Mammary epithelial cell (primary cell): ENCODE results near the gene BBC3.

Source experiments
- CTCF ChIP-seq, 2 donors: IDR thresholded peaks in 1 of 2; conservative IDR thresholded peaks in 1 of 2; 2 replicates each; pipeline ENCODE4 v1.5.1; 2011 to 2012; ENCODE audit warnings: inconsistent platforms in 2 of 2, low read length in 2 of 2, mild to moderate bottlenecking in 2 of 2, control low read depth in 1 of 2, low read depth in 1 of 2; ENCODE audit not compliant: insufficient read depth in 1 of 2; ENCODE audit errors: extremely low read depth in 1 of 2
- EZH2 ChIP-seq: IDR thresholded peaks from 2 replicates; pipeline ENCODE4 v1.6.1; 2012; ENCODE audit warnings: low read length, inconsistent platforms, borderline replicate concordance

GRCh38 chr19:47268028-47268427 is 37.0 kb upstream of the BBC3 start:
- no peak for TF ChIP-seq CTCF (conservative IDR thresholded peaks at IDR 0.05 in 1 of 2, IDR thresholded peaks at IDR 0.05 in 1 of 2; ENCODE audit: extremely low read depth in 1 of 2, insufficient read depth in 1 of 2, low read depth in 1 of 2, low read length in 2 of 2)
- no peak for TF ChIP-seq EZH2
